NAMALWA (cell line): ENCODE data around the gene GALNT4.

Source experiments
- DNase-seq: peaks from one replicate; pipeline ENCODE4 v3.0.0-alpha.2; 2015; ENCODE audit warnings: low spot score

The GALNT4 gene

DNA sequence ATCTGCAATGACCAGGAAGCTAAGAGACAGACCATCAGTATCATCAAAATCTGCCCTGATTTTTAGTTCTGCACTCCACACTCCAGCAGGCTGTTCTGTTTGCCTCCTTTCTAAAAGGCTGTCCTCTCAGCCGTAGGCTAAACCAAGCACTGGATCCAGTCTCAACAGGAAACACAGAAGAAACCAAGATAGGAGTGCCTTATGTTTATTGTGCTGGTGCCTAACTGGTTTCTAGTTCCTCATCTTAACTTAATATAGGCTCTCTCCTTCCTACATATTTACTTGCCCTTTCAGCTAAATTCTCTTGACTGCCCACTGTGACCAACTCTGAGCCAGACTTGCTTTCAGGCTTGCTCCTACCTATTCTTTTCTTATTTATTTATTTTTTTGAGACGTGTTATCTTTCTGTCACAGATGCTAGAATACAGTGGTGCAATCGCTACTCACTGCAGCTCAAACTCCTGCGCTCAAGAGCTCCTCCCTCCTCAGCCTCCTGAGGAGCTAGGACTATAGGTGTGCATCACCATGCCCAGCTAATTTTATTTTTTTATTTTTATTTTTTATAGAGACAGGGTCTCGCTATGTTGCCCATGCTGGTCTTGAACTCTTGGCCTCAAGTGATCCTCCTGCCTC is 30.8 kb downstream of the GALNT4 start:
- no peak for DNase-seq

DNA sequence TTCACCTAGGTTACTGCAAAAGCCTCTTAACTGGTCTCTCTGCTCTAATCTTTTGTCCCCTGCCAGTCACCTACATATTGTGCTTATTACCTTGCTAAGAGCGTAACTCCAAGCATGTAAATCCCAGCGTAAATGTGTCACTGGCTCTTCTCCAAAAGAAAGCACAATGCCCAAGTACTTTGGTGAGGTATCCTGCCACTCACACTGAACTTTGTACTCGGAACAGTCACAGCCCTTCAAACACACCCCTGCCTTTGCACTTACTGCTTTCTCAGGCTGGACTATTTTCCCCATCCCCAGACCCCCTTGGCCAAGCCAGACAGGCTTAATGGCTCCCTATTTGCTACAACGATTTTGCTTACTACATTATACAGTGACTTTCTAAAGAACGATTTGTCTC is 31.7 kb downstream of the GALNT4 start:
- DNase-seq = no peak

DNA sequence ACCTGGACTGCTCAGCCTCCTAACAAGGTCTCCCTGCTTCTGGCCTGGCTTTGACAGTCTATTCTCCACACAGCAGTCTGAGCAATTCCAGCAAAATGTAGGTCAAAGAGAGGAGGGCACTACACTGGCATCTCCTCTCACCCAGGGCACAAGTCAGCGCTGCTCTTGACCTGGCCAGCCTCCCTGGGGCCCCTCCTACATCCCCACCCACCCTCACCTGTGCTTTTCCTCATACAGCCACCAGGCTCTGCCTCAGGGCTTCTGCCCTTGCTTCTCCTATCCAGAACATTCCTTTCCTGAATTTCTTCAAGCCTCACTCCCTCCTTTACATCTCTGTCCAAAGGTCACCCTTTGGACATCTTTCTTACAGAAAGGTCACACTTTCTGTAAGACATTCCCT is 33.7 kb downstream of the GALNT4 start:
- DNase-seq = no peak

DNA sequence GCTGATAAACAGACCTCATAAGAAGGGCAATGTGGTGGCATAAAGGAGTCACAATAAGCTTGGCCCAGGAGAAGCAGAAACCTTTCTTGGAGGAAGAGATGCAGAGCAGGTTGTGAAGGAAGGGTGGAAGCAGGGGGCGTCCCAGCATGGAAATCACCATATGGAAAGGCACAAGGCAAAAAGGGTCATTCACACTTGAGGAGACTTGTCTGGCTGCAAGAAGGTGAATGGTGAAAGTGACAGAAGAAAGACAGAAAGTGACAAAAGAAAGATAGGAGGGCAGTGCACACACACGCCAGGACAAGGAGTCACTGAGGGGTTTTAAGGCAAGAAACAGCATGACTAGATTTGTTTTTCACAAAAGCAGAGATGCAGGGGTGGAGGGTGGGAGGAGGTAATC is 38.3 kb downstream of the GALNT4 start:
- DNase-seq = no peak

DNA sequence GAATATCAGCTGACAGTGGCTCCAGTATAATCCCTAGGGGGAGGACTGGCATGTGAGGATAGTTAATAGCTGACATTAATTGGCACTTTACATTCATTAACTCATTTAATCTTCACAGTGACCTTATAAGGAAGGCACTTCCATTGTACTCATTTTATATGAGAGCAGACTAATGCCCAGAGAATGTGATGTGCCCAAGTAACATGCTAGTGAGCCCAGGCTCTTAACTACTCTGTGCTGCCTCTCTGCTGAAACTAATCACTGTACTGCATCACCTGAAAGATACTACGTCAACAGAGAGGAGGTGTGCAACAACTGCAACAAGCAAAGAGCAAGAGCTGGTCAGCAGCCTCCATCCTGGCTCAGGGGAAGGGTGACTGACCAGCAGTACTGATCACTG is 40.1 kb downstream of the GALNT4 start:
- no peak for DNase-seq

- no peak for DNase-seq
Measured at GRCh38 chr12:89481213-89481914, 43.2 kb downstream of the GALNT4 start.

- DNase-seq = no peak
Measured at GRCh38 chr12:89479982-89480381, 44.6 kb downstream of the GALNT4 start.

DNA sequence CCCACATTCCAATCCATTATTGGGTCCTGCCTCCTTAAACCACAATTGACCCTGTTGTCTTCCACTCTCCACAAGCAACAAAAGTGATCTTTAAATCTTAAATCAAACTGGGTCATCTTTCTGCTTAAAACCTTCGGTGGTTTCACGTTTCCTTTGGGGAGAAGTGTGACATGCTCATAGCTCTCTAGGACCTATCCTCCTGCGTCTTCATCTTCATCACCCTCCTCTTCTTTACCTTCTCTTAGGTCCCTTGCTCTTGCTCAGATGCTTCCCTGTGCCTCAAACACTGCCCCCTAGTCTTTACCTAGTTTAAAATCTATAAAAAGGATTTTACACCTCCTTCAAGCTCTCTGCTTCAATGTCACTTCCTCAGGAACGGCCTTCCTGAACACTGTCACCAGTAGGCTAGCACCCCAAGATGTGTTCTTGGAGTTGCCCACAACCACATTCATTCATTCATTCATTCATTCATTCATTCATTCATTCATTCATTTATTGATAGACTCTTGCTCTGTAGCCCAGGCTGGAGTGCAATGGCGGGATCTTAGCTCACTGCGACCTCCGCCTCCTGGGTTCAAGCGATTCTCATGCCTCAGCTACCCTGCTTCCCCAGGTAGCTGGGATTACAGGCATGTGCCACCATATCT is 46.8 kb downstream of the GALNT4 start:
- no peak for DNase-seq

GRCh38 chr12:89476904-89477595 is 47.5 kb downstream of the GALNT4 start:
- DNase-seq = no peak

GRCh38 chr12:89476232-89476631 is 48.4 kb downstream of the GALNT4 start:
- DNase-seq = no peak

- DNase-seq = no peak
Measured at GRCh38 chr12:89475203-89475990, 49.2 kb downstream of the GALNT4 start.

DNA sequence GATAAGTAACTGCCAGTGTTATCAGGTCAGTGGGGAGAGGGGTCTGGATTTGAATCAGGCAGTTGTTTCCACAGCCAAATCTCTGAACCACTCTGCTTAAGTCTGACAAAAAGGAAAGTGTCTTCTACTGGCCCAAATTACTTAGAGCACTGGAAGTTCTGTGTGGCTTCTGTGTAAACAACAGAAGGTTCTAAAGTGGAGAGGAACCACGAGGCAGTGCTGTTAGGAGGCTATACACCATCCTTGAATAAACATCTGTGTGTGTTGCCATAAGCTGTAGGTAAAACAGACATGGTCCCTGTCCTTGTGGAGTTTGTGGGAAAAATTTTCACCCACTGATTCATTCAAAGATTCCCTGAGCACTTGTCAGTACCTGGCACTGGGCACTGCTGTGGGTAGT is 50.0 kb downstream of the GALNT4 start:
- DNase-seq = no peak
